ENCODE results near the gene ZNF865. TPM values are rescaled to one million over a fixed set of nuclear protein-coding genes. Genes with fewer than 3 reads are reported as not detected.

ZNF865 gene
- total and polyA plus RNA-seq, 2 donors (not counting 1 experiment from before 2014, with no cell fraction given) = 11.3 to 22.7 TPM

DNA sequence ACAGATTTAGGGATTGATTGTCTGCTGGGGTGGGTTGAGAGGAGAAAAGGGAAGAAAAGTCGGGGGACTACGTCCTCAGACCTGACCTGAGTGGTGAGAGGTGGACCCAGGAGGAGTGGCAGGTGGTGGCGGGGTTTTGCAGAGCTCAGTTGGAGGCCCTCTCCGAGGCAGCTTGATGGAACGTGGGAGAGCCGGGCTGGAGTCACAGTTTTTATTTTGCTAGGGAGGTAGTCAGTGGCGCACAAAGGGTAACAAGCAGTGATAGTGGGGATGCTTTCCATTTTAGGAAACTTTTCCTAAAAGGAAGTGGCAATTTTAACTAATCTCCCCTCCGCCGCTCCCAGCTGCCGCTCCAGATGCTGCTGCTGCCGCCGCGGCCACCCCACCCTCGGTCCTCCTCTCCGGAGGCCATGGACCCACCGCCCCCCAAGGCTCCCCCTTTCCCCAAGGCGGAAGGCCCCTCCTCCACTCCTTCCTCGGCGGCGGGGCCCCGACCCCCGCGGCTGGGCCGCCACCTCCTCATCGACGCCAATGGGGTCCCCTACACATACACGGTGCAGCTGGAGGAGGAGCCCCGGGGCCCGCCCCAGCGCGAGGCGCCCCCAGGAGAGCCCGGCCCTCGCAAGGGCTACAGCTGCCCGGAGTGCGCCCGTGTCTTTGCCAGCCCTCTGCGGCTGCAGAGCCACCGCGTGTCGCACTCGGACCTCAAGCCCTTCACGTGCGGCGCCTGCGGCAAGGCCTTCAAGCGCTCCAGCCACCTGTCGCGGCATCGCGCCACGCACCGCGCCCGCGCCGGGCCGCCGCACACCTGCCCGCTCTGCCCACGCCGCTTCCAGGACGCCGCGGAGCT is 36.9 kb downstream of the ZNF865 start:
- CTCF ChIA-PET = interaction anchor here (0.8 to 1.9 kb wide), 5 partner anchors 10 to 38 kb away, joined by 3 to 22 read pairs (median 4); partner anchors contain the start of gene U2AF2
- Histone ChIP-seq H3K4me2 (replicated peaks; ENCODE audit: low read depth, low read length, poor library complexity, severe bottlenecking) (peak overlapping the region; percentile 96), H3K4me3 (ENCODE audit: control extremely low read depth in 1 of 5, extremely low read depth in 1 of 5, insufficient read depth in 1 of 5, low read depth in 2 of 5, low read length in 4 of 5) (peak overlapping the region; percentile 19 to 85 (median 78)), H4K20me1 (ENCODE audit: control insufficient read depth, insufficient read depth, low read length, poor library complexity, severe bottlenecking) (peaks cover 21% of the 10 kb centered on the region), H3K79me2 (ENCODE audit: control insufficient read depth, insufficient read depth, low read length) (peaks cover 34% of the 10 kb centered on the region), H3K36me3 (replicated peaks in 1 of 2; ENCODE audit: control extremely low read depth in 1 of 2, control insufficient read depth in 1 of 2, extremely low read depth in 1 of 2, insufficient read depth in 2 of 2, low read length in 1 of 2) (peaks cover 0 to 13% of the 10 kb centered on the region in 2 experiments), H3K4me1 (ENCODE audit: control insufficient read depth in 2 of 2, insufficient read depth in 2 of 2, low read length in 2 of 2) (peaks cover 32 to 67% of the 10 kb centered on the region in 2 donors), H2AFZ (ENCODE audit: insufficient read depth, low read depth, low read length, poor library complexity, severe bottlenecking) (peak overlapping the region; percentile 53), H3K27ac (ENCODE audit: low read length in 2 of 2) (peak overlapping the region; percentile 79 to 82), H3K27me3 (replicated peaks in 1 of 4; ENCODE audit: control extremely low read depth in 1 of 4, control insufficient read depth in 3 of 4, insufficient read depth in 4 of 4, low read length in 3 of 4) (no peaks in the 10 kb centered on the region), H3K9me3 (ENCODE audit: control extremely low read depth in 1 of 3, control insufficient read depth in 2 of 3, insufficient read depth in 1 of 3, low read length in 2 of 3) (peaks cover 0 to 11% (median 0%) of the 10 kb centered on the region in 3 donors), H3K9ac (ENCODE audit: low read length) (peak overlapping the region; percentile 77)
- TF ChIP-seq, protein P1, sequence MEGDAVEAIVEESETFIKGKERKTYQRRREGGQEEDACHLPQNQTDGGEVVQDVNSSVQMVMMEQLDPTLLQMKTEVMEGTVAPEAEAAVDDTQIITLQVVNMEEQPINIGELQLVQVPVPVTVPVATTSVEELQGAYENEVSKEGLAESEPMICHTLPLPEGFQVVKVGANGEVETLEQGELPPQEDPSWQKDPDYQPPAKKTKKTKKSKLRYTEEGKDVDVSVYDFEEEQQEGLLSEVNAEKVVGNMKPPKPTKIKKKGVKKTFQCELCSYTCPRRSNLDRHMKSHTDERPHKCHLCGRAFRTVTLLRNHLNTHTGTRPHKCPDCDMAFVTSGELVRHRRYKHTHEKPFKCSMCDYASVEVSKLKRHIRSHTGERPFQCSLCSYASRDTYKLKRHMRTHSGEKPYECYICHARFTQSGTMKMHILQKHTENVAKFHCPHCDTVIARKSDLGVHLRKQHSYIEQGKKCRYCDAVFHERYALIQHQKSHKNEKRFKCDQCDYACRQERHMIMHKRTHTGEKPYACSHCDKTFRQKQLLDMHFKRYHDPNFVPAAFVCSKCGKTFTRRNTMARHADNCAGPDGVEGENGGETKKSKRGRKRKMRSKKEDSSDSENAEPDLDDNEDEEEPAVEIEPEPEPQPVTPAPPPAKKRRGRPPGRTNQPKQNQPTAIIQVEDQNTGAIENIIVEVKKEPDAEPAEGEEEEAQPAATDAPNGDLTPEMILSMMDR (IDR thresholded peaks at IDR 0.05) = no peak
- TF ChIP-seq EZH2 (IDR thresholded peaks at IDR 0.05; ENCODE audit: borderline replicate concordance, insufficient read depth, low read depth, low read length, poor library complexity, severe bottlenecking) = no peak
- Mint-ChIP-seq H3K4me1 (peaks cover 66% of the 10 kb centered on the region), H3K27ac (peak overlapping the region; percentile 98), H3K27me3 (no peaks in the 10 kb centered on the region), H3K4me3 (peak overlapping the region; percentile 88), H3K9me3 (ENCODE audit: insufficient read depth) (no peaks in the 10 kb centered on the region)
- DNase-seq = peak; percentile 69
- under 1% methylated on average over 58 of the region's 65 CpGs for WGBS (ENCODE audit: insufficient coverage)
- ATAC-seq (ENCODE audit: low read depth) = peak; percentile 13
- intact Hi-C loops (cut with micrococcal nuclease) = loop anchor here (1.0 to 5.0 kb wide), 5 partner anchors 7 to 235 kb away; partner anchors contain the start of genes EPN1, UBE2S and ZNF865
- POLR2A ChIA-PET = interaction anchor here (0.6 to 1.9 kb wide), 11 partner anchors 8 to 384 kb away, joined by 3 to 17 read pairs (median 4); partner anchors contain the start of genes FIZ1, PPP6R1, U2AF2 and ZNF524
